Spinal cord (tissue), 10 donors: Measurements from ENCODE around the gene SMAGP. TPM values are rescaled to one million over a fixed set of nuclear protein-coding genes. Genes with fewer than 3 reads are reported as not detected.
"Not testable (repeated sequence)": the region's sequence is repeated elsewhere in the genome, so short reads cannot be mapped to it uniquely, and the experiment has no call there.

Source experiments
- DNase-seq, 6 donors: peaks; one replicate each; pipeline versions ENCODE4 v3.0.0 to v3.0.0-alpha.2; 2013 to 2015; ENCODE audit warnings: low spot score in 6 of 6, low read depth in 4 of 6
- H3K27ac ChIP-seq: one replicate; pipeline ENCODE4 v1.5.1; 2013; ENCODE audit warnings: low read depth, low read length, control low read depth
- H3K27me3 ChIP-seq: one replicate; pipeline ENCODE4 v1.6.1; 2013; ENCODE audit warnings: low read length; ENCODE audit not compliant: control insufficient read depth, insufficient read depth
- H3K36me3 ChIP-seq: one replicate; pipeline ENCODE4 v1.6.1; 2013; ENCODE audit warnings: low read length; ENCODE audit not compliant: control insufficient read depth, insufficient read depth
- H3K4me1 ChIP-seq: one replicate; pipeline ENCODE4 v1.6.1; 2013; ENCODE audit warnings: low read length; ENCODE audit not compliant: control insufficient read depth, insufficient read depth
- H3K4me3 ChIP-seq: one replicate; pipeline ENCODE4 v1.5.1; 2013; ENCODE audit warnings: low read depth, low read length, control low read depth
- H3K9me3 ChIP-seq: one replicate; pipeline ENCODE4 v1.6.1; 2013; ENCODE audit warnings: low read length; ENCODE audit not compliant: control insufficient read depth, insufficient read depth
- whole genome bisulfite sequencing: methylation state at CpG from one replicate; pipeline ENCODE4 v1.1.5; 2013; ENCODE audit warnings: missing lambda C conversion rate; ENCODE audit not compliant: insufficient coverage; 5-methylcytosine and 5-hydroxymethylcytosine counted together
- long read RNA-seq, 4 donors: transcript quantifications; one replicate each; lab custom pipeline, GENCODE V29; 2026
- polyA plus RNA-seq, 2 donors: library from polyadenylated mRNA; unstranded; fragments of 120-200 nt; gene quantifications; one replicate each; pipeline ENCODE4 v1.2.1, GENCODE V29; 2013; ENCODE audit not compliant: insufficient read length in 2 of 2
- total RNA-seq, 2 donors: library from RNA; depleted of rRNA in 1 of 2; stranded (reverse); fragments of 120-200 nt in 1 of 2; fragments of >200 nt in 1 of 2; gene quantifications; one replicate each; pipeline versions ENCODE4 v1.2.3 to v1.2.4, GENCODE V29; 2013 to 2014
- donor health status: healthy.

The SMAGP gene
- total RNA-seq (10 to 100 TPM in 1 of 2 donors, 1 to 10 TPM in 1; 5.1 to 17.6 TPM), polyA plus RNA-seq (1 to 10 TPM; 6.0 to 8.3 TPM)
- long read RNA-seq, donor 1, partial matches to known transcripts = 0 of 4 reads
- long read RNA-seq, donor 1, other reads (novel, unspliced or antisense) = 0 of 4 reads
- long read RNA-seq, donor 2, partial matches to known transcripts = 0 of 1 reads
- long read RNA-seq, donor 2, other reads (novel, unspliced or antisense) = 0 of 1 reads
- long read RNA-seq, donor 3, transcript SMAGP-203 (4 exons, 2,350 nt) = major isoform, 5 of 5 reads
- long read RNA-seq, donor 3, partial matches to known transcripts = 0 of 5 reads
- long read RNA-seq, donor 3, other reads (novel, unspliced or antisense) = 0 of 5 reads
- long read RNA-seq, donor 4, transcript SMAGP-203 (4 exons, 2,350 nt) = major isoform, 5 of 12 reads
- long read RNA-seq, donor 4, partial matches to known transcripts = 0 of 12 reads
- long read RNA-seq, donor 4, other reads (novel, unspliced or antisense) = 0 of 12 reads

- H3K36me3 ChIP-seq = no peaks in the 10 kb centered on the region
- peak within 1 kb of the TSS; percentile 47 for H3K4me3 ChIP-seq
- peaks cover 5% of the 10 kb centered on the region for H3K4me1 ChIP-seq
- peaks cover 12% of the 10 kb centered on the region for H3K27me3 ChIP-seq
- peak in 2 of 6 donors; percentile 40 to 52 for DNase-seq
- no peak within 1 kb of the TSS for H3K27ac ChIP-seq
- WGBS = under 1% methylated on average over 76 of the region's 83 CpGs
- H3K9me3 ChIP-seq = no peaks in the 10 kb centered on the region
These were observed at the start of gene SMAGP for GRCh38 chr12:51270067-51270950. TSS of gene SMAGP (minus strand) at chr12:51270415. CDS start at chr12:51269278, 1,137 bp downstream.

DNA sequence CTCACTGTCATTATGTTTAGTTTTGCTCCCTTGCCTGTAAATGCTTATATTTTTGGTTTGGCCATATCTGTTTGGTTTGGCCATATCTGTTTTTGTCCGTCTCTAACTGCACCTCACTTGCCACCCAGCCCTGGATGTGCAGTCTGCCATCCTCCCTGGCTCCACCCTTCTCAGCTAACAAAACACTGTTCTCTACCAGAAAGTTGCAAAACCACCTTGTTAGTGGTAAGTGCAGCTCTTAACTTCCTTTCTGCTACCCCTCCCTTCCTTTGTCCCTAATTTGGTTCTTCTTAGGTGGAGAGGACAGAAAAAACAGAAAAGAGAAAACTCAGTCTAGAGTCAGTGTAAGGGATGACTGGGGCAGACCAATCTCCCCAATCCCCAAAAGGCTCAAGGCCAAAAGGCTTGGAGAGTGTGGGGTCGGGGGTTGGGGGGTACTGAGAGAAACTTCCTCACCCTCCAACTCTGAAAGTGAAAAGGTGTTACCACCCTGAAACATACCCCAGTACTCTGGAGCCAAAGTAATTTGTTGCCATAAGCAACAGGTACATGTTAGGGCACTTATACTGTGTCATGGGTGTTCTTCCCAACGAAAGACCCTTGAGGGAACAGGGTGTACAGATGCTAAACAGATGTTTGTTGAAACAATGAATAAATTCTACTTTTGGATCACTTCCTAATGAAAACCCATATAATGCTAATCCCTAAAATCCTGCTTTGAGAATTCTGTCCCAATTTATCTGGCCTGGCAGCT lies 48.8 kb upstream of the SMAGP start:
- no CpG with 5 or more reads among the region's 3 CpGs for WGBS
- Histone ChIP-seq H3K9me3 (no peaks in the 10 kb centered on the region), H3K27ac (no peak overlapping the region), H3K36me3 (no peaks in the 10 kb centered on the region), H3K4me3 (no peak overlapping the region), H3K27me3 (no peaks in the 10 kb centered on the region), H3K4me1 (no peaks in the 10 kb centered on the region)
- no peak for DNase-seq

DNA sequence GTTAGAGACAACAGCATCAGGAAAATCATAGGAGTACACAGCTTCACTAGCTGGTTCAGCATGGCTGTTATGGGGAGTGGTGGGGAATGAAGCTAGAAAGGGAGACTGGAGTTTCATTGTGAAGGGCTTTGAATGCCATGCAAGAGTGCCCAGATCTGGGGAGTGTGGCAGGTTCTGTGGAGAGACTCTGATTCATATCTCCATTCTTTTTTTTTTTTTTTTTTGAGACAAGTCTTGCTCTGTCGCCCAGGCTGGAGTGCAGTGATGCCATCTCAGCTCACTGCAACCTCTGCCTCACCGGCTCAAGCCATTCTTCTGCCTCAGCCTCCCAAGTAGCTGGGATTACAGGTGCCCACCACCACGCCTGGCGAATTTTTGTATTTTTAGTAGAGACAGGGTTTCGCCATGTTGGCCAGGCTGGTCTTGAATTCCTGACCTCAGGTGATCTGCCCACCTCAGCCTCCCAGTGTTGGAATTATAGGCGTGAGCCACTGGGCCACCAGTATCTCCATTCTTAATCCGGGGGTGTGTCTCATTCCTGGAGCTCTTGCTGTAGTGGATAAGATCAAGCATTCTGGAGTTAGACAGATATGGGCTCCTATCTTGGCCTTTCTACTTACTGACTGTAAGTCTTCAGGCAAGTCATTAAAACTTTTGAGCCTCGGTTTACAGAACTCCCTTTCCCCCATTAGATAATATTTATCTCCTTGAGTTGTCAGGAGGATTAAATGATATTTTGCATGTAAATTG lies 48.0 kb upstream of the SMAGP start:
- H3K4me3 ChIP-seq, H3K27ac ChIP-seq, H3K27me3 ChIP-seq, H3K4me1 ChIP-seq, DNase-seq, H3K36me3 ChIP-seq, H3K9me3 ChIP-seq: not testable (repeated sequence)
- 94% methylated on average over 5 of the region's 8 CpGs for whole genome bisulfite sequencing

GRCh38 chr12:51311389-51311788 lies 41.2 kb upstream of the SMAGP start:
- Histone ChIP-seq H3K27me3 (no peaks in the 10 kb centered on the region), H3K4me3 (no peak overlapping the region), H3K4me1 (no peaks in the 10 kb centered on the region), H3K27ac (no peak overlapping the region), H3K9me3 (no peaks in the 10 kb centered on the region), H3K36me3 (no peaks in the 10 kb centered on the region)
- WGBS = no CpG with 5 or more reads among the region's 1 CpG
- no peak for DNase-seq

GRCh38 chr12:51307655-51308593 lies 37.7 kb upstream of the SMAGP start:
- Histone ChIP-seq H3K27ac (no peak overlapping the region), H3K4me1 (no peaks in the 10 kb centered on the region), H3K4me3 (no peak overlapping the region), H3K27me3 (no peaks in the 10 kb centered on the region), H3K36me3 (no peaks in the 10 kb centered on the region), H3K9me3 (no peaks in the 10 kb centered on the region)
- WGBS = 88% methylated on average over 4 of the region's 6 CpGs
- DNase-seq = peak in 1 of 6 donors; percentile 8

DNA sequence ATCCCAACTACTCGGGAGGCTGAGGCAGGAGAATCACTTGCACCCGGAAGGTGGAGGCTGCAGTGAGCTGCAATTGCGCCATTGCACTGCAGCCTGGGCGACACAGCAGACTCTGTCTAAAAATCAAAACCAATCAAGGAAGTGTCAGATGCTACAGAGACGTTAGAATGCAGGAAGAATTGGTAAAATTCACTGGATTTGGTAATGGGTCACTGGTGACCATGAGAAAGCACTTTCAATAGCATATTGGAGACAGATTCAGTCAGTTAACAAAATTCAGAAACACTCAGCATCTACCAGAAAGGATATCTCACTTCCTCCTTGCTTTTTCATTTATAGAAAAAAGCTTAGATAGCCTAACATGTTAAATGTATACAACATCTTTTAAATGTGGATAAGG lies 36.3 kb upstream of the SMAGP start:
- WGBS = 96% methylated on average over 4 of the region's 5 CpGs
- H3K4me3 ChIP-seq = no peak overlapping the region
- no peaks in the 10 kb centered on the region for H3K36me3 ChIP-seq
- no peak for DNase-seq
- H3K27ac ChIP-seq = no peak overlapping the region
- no peaks in the 10 kb centered on the region for H3K27me3 ChIP-seq
- H3K4me1 ChIP-seq = no peaks in the 10 kb centered on the region
- no peaks in the 10 kb centered on the region for H3K9me3 ChIP-seq

DNA sequence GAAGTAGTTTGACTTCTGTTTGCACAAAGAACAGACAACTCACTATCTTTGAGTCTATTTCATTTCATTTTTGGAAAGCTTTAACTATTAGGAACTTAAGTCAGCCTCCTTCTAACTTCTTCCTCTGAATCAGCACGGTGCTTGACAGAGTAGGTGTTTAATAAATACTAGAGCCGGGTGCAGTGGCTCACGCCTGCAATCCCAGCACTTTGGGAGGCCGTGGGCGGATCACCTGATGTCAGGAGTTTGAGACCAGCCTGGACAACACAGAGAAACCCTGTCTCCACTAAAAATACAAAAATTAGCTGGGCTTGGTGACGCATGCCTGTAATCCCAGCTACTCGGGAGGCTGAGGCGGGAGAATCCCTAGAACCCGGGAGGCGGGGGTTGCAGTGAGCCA lies 30.6 kb upstream of the SMAGP start:
- 89% methylated on average over 5 of the region's 10 CpGs for WGBS
- not testable (repeated sequence) for H3K4me1 ChIP-seq, H3K9me3 ChIP-seq, H3K27me3 ChIP-seq, H3K27ac ChIP-seq, H3K4me3 ChIP-seq, DNase-seq, H3K36me3 ChIP-seq

- Histone ChIP-seq H3K36me3 (no peaks in the 10 kb centered on the region), H3K4me3 (no peak overlapping the region), H3K4me1 (no peaks in the 10 kb centered on the region), H3K27me3 (no peaks in the 10 kb centered on the region), H3K27ac (no peak overlapping the region), H3K9me3 (no peaks in the 10 kb centered on the region)
- WGBS = 100% methylated on average over 1 of the region's 5 CpGs
- no peak for DNase-seq
These were observed 25.4 kb upstream of the SMAGP start for GRCh38 chr12:51295651-51296050.
